AG10803 (cell line): ENCODE measurements around the gene SIRT7.

Source experiments
- DNase-seq: peaks from one replicate; pipeline ENCODE4 v3.0.0; 2010; ENCODE audit warnings: low read depth
- H3K4me3 ChIP-seq: 2 replicates; pipeline ENCODE4 v1.5.1; 2011; ENCODE audit warnings: mild to moderate bottlenecking, low read length, control low read depth
- CTCF ChIP-seq: conservative IDR thresholded peaks from 2 replicates; pipeline ENCODE4 v1.5.1; 2011; ENCODE audit warnings: mild to moderate bottlenecking, low read length, control low read depth, inconsistent platforms

Gene SIRT7

GRCh38 chr17:81904600-81905423, 13.2 kb downstream of the SIRT7 start:
- no peak for DNase-seq
- H3K4me3 ChIP-seq = no peak overlapping the region
- TF ChIP-seq CTCF = no peak

GRCh38 chr17:81903896-81904599, 13.9 kb downstream of the SIRT7 start:
- no peak overlapping the region for H3K4me3 ChIP-seq
- TF ChIP-seq CTCF = no peak
- no peak for DNase-seq

- DNase-seq = no peak
- no peak overlapping the region for H3K4me3 ChIP-seq
- no peak for TF ChIP-seq CTCF
Observed at GRCh38 chr17:81903415-81903831, 14.6 kb downstream of the SIRT7 start.

- no peak for TF ChIP-seq CTCF
- no peak for DNase-seq
- H3K4me3 ChIP-seq = no peak overlapping the region
Observed at GRCh38 chr17:81902653-81903414, 15.1 kb downstream of the SIRT7 start.

GRCh38 chr17:81902023-81902652, 15.8 kb downstream of the SIRT7 start, which contains the start of gene NPB:
TSS of gene NPB (plus strand) at chr17:81902238. CDS start at chr17:81902278, 40 bp downstream.
- no peak within 1 kb of the TSS; the same call in 1 of the 2 replicates for H3K4me3 ChIP-seq
- TF ChIP-seq CTCF = no peak
- no peak for DNase-seq

- no peak for TF ChIP-seq CTCF
- H3K4me3 ChIP-seq = no peak overlapping the region; the same call in 1 of the 2 replicates
- no peak for DNase-seq
Observed at GRCh38 chr17:81901167-81902022, 16.6 kb downstream of the SIRT7 start.
